Epithelial cell of proximal tubule (primary cell): ENCODE results near the gene TFDP1. TPM values are rescaled to one million over a fixed set of nuclear protein-coding genes. Genes with fewer than 3 reads are reported as not detected.

Source experiments
- DNase-seq: peaks from one replicate; pipeline ENCODE4 v3.0.0-alpha.2; 2011; ENCODE audit warnings: low read depth
- H3K4me3 ChIP-seq: 2 replicates; pipeline ENCODE4 v1.5.1; 2011; ENCODE audit warnings: low read depth, mild to moderate bottlenecking, low read length
- total RNA-seq: library from RNA; depleted of rRNA; stranded (reverse); fragments of >200 nt; gene quantifications from 2 replicates; pipeline ENCODE4 v1.2.3, GENCODE V29; 2015
- TF ChIP-seq, protein P1 (sequence below): conservative IDR thresholded peaks from 2 replicates; pipeline ENCODE4 v1.5.1; 2012; ENCODE audit warnings: low read depth, mild to moderate bottlenecking, low read length

The TFDP1 gene
- total RNA-seq, 1 donor from 2014 or later, result 105 TPM

DNA sequence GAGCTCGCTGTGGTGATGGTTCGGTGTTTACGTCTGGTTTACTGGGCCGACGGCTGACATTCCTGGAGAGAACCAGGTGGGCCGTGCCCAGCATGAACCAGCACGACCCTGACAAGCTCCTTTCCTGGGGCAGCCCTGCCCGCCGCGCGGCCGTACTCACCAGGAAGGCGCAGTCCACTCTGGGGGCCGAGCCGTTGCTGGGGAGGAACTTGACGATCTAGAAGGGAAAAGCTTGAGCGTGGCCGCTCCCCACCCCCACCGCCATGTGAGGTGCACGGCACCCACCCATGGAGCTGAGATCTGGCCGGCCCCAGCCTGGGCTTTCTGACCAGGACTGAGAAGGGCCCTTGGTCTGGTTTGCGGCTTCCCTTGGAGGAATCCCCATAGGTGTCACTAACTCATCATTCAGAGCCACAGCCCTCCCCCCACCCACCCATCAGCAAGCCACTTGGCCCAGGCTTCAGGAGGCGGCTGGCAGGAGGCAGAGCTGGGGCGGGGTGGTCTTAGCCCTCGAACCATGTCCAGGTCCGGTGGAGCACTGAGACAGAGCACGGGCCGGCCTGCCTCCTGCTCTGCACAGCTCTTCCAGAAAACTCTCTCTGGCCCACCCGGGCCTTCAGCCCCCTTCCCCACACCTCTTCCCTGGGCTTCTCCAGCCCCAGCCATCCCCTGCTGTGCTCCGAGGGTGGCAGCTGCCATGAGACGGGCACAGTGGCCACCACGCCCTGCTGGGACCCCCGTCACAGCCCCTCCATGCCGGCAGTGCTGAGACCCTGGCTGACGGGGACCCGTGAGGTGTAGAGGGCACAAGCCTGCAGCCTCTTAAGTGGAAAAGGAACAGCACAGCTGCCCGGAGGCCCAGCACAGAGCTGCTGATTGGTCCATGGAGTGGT, 67.2 kb downstream of the TFDP1 start:
- DNase-seq, result no peak
- TF ChIP-seq, protein P1, sequence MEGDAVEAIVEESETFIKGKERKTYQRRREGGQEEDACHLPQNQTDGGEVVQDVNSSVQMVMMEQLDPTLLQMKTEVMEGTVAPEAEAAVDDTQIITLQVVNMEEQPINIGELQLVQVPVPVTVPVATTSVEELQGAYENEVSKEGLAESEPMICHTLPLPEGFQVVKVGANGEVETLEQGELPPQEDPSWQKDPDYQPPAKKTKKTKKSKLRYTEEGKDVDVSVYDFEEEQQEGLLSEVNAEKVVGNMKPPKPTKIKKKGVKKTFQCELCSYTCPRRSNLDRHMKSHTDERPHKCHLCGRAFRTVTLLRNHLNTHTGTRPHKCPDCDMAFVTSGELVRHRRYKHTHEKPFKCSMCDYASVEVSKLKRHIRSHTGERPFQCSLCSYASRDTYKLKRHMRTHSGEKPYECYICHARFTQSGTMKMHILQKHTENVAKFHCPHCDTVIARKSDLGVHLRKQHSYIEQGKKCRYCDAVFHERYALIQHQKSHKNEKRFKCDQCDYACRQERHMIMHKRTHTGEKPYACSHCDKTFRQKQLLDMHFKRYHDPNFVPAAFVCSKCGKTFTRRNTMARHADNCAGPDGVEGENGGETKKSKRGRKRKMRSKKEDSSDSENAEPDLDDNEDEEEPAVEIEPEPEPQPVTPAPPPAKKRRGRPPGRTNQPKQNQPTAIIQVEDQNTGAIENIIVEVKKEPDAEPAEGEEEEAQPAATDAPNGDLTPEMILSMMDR, result no peak
- H3K4me3 ChIP-seq, result no peak overlapping the region

- TF ChIP-seq, protein P1, result no peak
- no peak overlapping the region for H3K4me3 ChIP-seq
Observed at GRCh38 chr13:113652404-113653263, 68.1 kb downstream of the TFDP1 start.

GRCh38 chr13:113653264-113654174, 69.0 kb downstream of the TFDP1 start:
- TF ChIP-seq, protein P1, result no peak
- DNase-seq, result no peak
- no peak overlapping the region for H3K4me3 ChIP-seq

More at GRCh38 chr13:113652404-113653263, 68.1 kb downstream of the TFDP1 start:
- DNase-seq, result no peak

GRCh38 chr13:113654175-113654560, 69.6 kb downstream of the TFDP1 start:
- DNase-seq, result no peak
- TF ChIP-seq, protein P1, result no peak
- H3K4me3 ChIP-seq, result no peak overlapping the region

DNA sequence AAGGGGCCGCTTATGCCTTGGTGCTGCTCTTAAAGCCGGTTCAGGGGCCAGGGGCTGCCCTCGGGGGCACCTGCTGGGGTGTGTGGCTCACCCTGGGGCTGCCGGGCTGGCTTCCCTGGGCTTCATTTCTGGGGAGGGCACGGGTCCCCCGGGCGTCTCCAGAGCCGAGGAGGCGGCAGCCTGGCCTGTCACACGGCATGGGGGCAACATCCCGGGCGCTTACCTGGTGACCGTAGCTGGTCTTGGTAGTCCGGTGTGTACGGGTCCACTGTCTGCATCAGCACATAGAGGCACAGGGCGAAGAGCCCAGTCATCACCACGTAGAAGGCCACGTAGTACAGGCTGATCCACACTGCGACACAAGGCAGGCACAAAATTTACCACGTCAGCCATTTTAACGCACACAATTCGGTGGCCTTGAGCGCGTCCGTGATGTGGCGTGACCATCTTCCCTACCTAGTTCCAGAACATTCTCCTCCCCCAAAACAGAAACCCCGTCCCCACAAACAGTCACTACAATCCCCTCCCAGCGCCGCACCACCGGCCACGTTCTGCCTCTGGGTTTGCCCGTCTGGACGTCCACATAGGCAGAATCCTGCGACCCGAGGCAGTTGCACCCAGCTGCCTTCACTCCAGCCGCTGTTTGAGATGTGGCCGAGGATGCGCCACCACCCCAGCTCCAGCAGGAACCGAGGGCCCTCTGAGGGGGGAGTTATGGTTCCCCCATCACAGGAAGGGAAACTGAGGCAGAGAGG, 70.2 kb downstream of the TFDP1 start:
- DNase-seq, result no peak
- H3K4me3 ChIP-seq, result no peak overlapping the region
- TF ChIP-seq, protein P1, result no peak
